GM21717 (cell line): ENCODE data around the gene FCER2.
"Not testable (repeated sequence)": the region's sequence is repeated elsewhere in the genome, so short reads cannot be mapped to it uniquely, and the experiment has no call there.

Experiments
- ATAC-seq: cut with Tn5 transposase; IDR thresholded peaks from one replicate; pipeline ENCODE4 v1.9.1; 2021; ENCODE audit warnings: mild to moderate bottlenecking, moderate library complexity; ENCODE audit not compliant: unreplicated experiment

FCER2 gene

DNA sequence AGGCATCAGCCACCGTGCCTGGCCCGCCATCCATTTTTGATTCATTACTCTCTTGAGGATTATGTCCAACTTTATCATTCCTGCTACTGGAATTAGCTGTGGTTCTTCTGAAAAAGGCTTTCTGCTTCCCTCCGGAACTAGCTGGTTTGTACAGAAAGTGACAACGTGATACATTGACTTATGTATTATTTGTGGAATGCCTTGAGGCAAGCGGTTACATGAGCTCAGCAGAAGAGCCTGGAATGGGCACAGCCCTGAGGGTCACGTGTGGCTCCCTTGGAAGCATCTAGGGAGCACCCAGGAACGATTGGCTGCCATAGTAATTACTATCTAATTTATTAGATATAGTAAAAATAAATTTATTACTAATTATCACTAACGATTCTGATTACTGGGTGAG is 47.5 kb downstream of the FCER2 start:
- ATAC-seq: no peak

GRCh38 chr19:7652061-7652641 is 49.8 kb downstream of the FCER2 start:
- no peak for ATAC-seq

GRCh38 chr19:7650148-7650547 is 51.8 kb downstream of the FCER2 start:
- ATAC-seq: no peak

DNA sequence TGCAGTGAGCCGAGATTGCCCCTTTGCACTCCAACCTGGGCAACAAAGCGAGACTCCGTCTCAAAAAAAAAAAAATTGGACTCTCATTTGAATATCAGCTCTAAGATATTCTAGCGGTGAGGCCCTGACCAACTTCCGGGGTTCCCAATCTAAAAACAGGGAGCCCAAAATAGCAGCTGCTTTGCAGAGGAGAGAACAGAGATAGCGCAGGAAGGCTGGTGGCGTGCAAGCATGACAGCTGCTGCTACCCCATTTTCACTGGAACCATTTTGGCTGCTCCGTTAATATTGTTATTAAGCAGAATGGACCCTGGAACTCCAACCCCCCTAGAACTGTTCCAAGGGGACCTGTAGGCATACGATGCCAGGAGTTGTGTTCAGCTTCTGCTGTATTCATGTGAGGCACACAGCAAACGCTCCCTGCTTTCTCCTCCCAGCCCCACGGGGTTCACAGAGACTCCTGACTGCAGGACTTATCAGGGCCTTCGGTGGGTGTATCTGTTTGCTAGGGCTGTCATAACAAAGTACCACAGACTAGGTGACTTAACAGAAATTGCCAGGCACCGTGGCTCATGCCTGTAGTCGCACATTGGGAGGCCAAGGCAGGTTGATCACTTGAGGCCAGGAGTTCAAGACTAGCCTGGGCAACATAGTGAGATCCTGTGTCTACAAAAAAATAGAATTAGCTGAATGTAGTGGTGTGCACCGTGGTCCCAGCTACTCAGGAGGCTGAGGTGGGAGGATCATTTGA is 53.5 kb downstream of the FCER2 start:
- no peak for ATAC-seq

DNA sequence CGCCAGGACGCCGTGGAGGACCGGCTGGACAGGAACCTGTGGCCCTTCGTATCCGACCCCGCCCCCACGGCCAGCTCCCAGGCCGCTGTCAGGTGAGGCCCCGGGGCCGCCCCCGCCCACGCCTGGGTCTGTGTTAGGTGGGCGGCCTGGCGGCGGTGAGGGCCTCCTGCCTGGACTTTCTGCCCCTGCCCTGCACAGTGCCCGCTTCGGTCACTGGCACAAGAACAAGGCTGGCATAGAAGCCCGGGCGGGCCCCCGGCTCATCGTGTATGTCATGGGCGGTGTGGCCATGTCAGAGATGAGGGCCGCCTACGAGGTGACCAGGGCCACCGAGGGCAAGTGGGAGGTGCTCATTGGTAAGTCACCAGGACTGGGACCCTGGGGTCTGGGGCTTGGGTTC is 54.8 kb downstream of the FCER2 start:
- no peak for ATAC-seq

- no peak for ATAC-seq
Measured at GRCh38 chr19:7646426-7646700, 55.6 kb downstream of the FCER2 start.

DNA sequence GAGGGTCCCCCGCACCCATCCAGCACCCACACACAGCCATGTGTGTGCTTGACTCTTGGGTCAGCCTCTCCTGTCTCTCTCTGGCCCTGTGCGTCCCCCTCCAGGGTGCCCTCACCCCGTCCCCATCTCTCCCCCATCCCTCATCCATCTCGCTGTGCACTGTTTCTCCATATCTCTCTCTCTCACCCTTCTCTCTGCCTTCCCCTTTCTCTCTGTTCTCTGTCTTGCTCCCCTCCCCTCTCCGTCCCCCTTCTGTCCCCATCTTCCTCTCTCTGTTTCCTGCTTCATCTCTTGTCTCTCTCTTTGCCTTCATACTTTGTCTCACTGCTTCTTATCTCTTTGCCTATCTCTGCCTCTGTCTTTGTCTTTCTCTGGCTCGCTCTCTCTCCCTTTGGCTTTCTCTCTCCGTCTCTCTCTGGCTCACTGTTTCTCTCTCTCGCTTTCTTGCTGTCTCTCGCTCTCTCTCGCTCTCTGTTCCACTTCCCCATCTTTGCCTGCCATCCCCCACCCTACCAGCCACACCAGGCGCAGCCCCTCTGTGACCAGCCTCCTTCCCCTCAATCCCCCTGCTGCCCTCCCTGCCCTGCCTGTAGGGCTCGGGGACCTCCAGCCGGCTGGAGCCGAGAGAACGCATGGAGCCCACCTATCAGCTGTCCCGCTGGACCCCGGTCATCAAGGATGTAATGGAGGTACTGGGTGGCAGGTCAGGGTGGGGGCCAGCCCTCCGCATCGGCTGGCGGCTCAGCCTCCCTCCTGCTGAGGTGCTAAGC is 56.1 kb downstream of the FCER2 start:
- ATAC-seq: no peak

DNA sequence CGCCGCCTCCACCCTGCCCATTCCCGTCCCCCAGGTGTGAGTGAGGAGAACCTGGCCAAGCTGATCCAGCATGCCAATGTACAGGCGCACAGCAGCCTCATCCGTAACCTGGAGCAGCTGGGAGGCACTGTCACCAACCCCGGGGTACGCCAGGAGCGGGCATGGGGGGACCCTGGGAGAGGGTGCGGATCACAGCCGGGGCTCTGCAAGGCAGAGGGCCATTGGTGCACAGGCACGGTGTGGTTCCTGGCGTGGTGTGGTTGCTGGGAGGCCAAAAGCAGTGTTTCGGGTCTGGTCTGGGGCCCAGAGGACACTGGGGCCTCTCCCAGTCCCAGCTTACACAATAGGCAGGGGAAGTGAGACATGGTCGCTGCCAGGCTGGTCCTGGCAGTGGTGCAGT is 56.8 kb downstream of the FCER2 start:
- ATAC-seq: no peak

GRCh38 chr19:7644550-7644877 is 57.4 kb downstream of the FCER2 start:
- no peak for ATAC-seq

DNA sequence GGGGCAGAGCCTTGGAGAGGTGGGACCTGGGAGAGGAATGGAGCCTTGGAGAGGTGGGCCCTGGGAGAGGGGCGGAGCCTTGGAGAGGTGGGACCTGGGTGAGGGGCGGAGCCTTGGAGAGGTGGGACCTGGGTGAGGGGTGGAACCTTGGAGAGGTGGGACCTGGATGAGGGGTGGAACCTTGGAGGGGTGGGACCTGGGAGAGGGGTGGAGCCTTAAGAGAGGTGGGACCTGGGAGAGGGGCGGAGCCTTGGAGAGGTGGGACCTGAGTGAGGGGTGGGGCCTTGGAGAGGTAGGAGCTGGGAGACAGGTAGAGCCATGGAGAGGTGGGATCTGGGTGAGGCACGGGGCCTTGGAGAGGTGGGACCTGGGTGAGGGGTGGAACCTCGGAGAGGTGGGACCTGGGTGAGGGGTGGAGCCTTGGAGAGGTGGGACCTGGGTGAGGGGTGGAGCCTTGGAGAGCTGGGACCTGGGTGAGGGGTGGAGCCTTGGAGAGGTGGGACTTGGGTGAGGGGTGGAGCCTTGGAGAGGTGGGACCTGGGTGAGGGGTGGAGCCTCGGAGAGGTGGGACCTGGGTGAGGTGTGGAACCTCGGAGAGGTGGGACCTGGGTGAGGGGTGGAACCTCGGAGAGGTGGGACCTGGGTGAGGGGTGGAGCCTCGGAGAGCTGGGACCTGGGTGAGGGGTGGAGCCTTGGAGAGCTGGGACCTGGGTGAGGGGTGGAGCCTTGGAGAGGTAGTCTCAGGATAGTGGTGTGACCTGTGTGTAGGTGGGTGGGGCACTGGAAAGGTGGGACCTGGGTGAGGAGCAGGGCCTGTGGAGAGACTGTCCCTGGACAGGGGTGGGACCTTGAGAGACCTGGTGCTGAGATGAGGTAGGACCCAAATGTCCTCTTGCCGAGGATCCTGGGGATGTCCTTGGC is 58.0 kb downstream of the FCER2 start:
- not testable (repeated sequence) for ATAC-seq

DNA sequence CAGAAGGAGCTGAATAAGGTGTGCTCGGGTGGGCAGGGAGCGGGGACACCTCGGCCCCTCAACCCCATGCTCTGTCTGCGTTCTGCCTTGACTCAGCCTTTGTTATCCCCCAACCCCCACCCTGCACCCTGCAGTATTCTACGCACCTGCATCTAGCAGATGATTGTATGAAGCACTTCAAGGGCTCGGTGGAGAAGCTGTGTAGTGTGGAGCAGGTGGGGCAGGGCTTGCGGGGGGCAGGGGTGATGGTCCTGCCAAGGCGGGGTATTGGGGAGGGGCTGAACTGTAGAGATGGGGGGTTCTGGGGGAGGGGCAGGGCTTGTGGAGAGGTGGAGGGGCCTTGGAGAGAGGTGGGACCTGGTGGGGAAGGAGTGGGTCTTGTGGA is 58.9 kb downstream of the FCER2 start:
- ATAC-seq: no peak

DNA sequence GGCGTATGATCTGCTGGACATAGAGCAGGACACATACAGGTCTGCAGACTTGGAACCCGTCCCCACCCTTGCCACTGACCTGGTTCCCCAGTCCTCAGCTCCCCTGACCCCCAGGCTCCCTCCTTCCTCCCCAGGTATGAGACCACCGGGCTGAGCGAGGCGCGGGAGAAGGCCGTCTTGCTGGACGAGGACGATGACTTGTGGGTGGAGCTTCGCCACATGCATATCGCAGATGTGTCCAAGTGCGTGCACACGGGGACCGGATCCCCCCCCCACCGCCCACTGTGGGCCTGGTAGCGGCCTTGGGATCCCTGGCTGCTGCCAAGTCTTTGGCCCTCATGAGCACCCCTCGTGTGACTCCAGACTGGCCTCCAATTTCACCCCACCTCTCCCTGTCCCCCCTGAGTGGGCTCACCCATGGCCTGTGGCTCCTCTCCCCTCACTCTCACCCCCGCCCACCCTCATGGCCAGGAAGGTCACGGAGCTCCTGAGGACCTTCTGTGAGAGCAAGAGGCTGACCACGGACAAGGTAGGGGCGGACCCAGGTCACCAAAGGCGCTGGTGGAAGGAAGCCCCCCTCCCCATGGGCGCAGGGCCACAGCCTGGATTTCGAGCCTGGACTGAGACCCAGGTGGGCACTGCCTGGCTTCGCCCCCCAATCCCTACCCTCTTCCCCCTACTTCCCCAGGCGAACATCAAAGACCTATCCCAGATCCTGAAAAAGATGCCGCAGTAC is 59.5 kb downstream of the FCER2 start:
- no peak for ATAC-seq

GRCh38 chr19:7641290-7642276 is 60.3 kb downstream of the FCER2 start:
- no peak for ATAC-seq

DNA sequence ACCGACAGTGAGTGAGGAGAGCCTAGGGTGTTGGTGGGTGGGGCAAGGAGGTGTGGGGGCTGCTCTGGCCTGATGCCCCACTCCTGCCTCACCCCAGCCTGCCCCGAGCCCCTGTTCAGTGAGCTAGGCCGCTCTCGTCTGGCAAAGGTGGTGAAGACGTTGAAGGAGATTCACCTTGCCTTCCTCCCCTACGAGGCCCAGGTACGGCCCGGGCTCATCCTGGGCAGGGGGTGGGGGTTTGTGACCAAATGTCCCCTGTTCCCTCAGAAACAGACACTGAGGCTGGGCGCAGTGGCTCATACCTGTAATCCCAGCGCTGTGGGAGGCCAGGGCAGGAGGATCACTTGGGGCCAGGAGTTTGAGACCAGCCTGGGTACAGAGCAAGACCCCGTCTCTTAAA is 61.1 kb downstream of the FCER2 start:
- ATAC-seq: no peak

- no peak for ATAC-seq
Measured at GRCh38 chr19:7639863-7640348, 62.0 kb downstream of the FCER2 start.

- ATAC-seq: no peak
Measured at GRCh38 chr19:7638802-7639465, 63.0 kb downstream of the FCER2 start.
